GM23248 (cell line): ENCODE results near the gene SGCA. TPM values are rescaled to one million over a fixed set of nuclear protein-coding genes. Genes with fewer than 3 reads are reported as not detected.
A peak's percentile ranks its signal among the peaks of the same experiment; 100 is the strongest.

ENCODE experiments used
- DNase-seq: peaks from one replicate; pipeline ENCODE4 v3.0.0-alpha.2; 2015
- H2AFZ ChIP-seq: fragments of 200-600 bp; sonication (generic); 2 replicates; pipeline ENCODE4 v1.6.1; 2016; ENCODE audit warnings: antibody characterized with exemption
- H3F3A ChIP-seq: fragments of 200-600 bp; sonication (generic); 2 replicates; pipeline ENCODE4 v1.6.1; 2016; ENCODE audit warnings: mild to moderate bottlenecking, antibody characterized with exemption, mixed run types; ENCODE audit not compliant: insufficient read depth
- H3K27ac ChIP-seq: fragments of 200-600 bp; sonication (generic); 2 replicates; pipeline ENCODE4 v1.5.1; 2016; ENCODE audit warnings: mild to moderate bottlenecking
- H3K27me3 ChIP-seq: fragments of 200-600 bp; sonication (generic); replicated peaks from 2 replicates; pipeline ENCODE4 v1.6.1; 2016; ENCODE audit warnings: mild to moderate bottlenecking; ENCODE audit not compliant: insufficient read depth
- H3K36me3 ChIP-seq: fragments of 200-600 bp; sonication (generic); 2 replicates; pipeline ENCODE4 v1.6.1; 2016; ENCODE audit warnings: low read depth, mild to moderate bottlenecking
- H3K4me1 ChIP-seq: fragments of 200-600 bp; sonication (generic); 2 replicates; pipeline ENCODE4 v1.6.1; 2016; ENCODE audit warnings: mild to moderate bottlenecking; ENCODE audit not compliant: insufficient read depth
- H3K4me2 ChIP-seq: fragments of 200-600 bp; sonication (generic); one replicate; pipeline ENCODE4 v1.6.1; 2016; ENCODE audit warnings: mild to moderate bottlenecking; ENCODE audit not compliant: unreplicated experiment
- H3K4me3 ChIP-seq: fragments of 200-600 bp; sonication (generic); 2 replicates; pipeline ENCODE4 v1.5.1; 2016; ENCODE audit warnings: mild to moderate bottlenecking
- H3K79me2 ChIP-seq: fragments of 200-600 bp; sonication (generic); 2 replicates; pipeline ENCODE4 v1.6.1; 2016; ENCODE audit warnings: mild to moderate bottlenecking; ENCODE audit not compliant: insufficient read depth
- H3K9ac ChIP-seq: fragments of 200-600 bp; sonication (generic); 2 replicates; pipeline ENCODE4 v1.6.1; 2016; ENCODE audit warnings: mild to moderate bottlenecking
- H3K9me2 ChIP-seq: fragments of 200-600 bp; sonication (generic); 2 replicates; pipeline ENCODE4 v1.6.1; 2016; ENCODE audit warnings: mixed run types, mild to moderate bottlenecking, moderate library complexity; ENCODE audit not compliant: insufficient read depth
- H3K9me3 ChIP-seq: fragments of 200-600 bp; sonication (generic); one replicate; pipeline ENCODE4 v1.6.1; 2017; ENCODE audit warnings: low read depth
- H4K20me1 ChIP-seq: fragments of 200-600 bp; sonication (generic); 2 replicates; pipeline ENCODE4 v1.6.0; 2016; ENCODE audit not compliant: insufficient read depth
- EZH2 ChIP-seq: fragments of 200-600 bp; sonication (generic); IDR thresholded peaks from 2 replicates; pipeline ENCODE4 v1.6.1; 2018; ENCODE audit warnings: antibody characterized with exemption, mild to moderate bottlenecking; ENCODE audit not compliant: insufficient read depth, poor library complexity, severe bottlenecking
- EZH2phosphoT487 ChIP-seq: fragments of 200-600 bp; sonication (generic); IDR thresholded peaks from 2 replicates; pipeline ENCODE4 v1.6.1; 2018; ENCODE audit warnings: antibody characterized with exemption, moderate library complexity, mild to moderate bottlenecking, low read depth; ENCODE audit not compliant: insufficient read depth
- WGBS, 2 experiments: methylation state at CpG; one replicate each; pipeline ENCODE4 v1.1.6; 2015 to 2017; ENCODE audit warnings: low lambda C conversion rate in 2 of 2, low coverage in 1 of 2; ENCODE audit errors: missing lambda C conversion rate in 2 of 2; 5-methylcytosine and 5-hydroxymethylcytosine counted together
- in situ Hi-C: fragments of 300-500 bp; cut with MboI; formaldehyde crosslinking; loops from 2 replicates; pipeline ENCODE4 v1.15.0; 2020
- polyA plus RNA-seq: library from polyadenylated mRNA; unstranded; fragments of >200 nt; fragmentation: Nextera tagmentation; extraction: Ambion mirVana; gene quantifications from 2 replicates; pipeline ENCODE4 v1.2.1, GENCODE V29; 2016
- total RNA-seq: library from RNA; depleted of rRNA; stranded (reverse); fragments of >200 nt; shearing (Covaris generic); gene quantifications from 2 replicates; pipeline ENCODE4 v1.2.3, GENCODE V29; 2014

Gene SGCA
- total and polyA plus RNA-seq, 2 experiments from 2014 or later = 1.8 TPM; not detected in 1

DNA sequence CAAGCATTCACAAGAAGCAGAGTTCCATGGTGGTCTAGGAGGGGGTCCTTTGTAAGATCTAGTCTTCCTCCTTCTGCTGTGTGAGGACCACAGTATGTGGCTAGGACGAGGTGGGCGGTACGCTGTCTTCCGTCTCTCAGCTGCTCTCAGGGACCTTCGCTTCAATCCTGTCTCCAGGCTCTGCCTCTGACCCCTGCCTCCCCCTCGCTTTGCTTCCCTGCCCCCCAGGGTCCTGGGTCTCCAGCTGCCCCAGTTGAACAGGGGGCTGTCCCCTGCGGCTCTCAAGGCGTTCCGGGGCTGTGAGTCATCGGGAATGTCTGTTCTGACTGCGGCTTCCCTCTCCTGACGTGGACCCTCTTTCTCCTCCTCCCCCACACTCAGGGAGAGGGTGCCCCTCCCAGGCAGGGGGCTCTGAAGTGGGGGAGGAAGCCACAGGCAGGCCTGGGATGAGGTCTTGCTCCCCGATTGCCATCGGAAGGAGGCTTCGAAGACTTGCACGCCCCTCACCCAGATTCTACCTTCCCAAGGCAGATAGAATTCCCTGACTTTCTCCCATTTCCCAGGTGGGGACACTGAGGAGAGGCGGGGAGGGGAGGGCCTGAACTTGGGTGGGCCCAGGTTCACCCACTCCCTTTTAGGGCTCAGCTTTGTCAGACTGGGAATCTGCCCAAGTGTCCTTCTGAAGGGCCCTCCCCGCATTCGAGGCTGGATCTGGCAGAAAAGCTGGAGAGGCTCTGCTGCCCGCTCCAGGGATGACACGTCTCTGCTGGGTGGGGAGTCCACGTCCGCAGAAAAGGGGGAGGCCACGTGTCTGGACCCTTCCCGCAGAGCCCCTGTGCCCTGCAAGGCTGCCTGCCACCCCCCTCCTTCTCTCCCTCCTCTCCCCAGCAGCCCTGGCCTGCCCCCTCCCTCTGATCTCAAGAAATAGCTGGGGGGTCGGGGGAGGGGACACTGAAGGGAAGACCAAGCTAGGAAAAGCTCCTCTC, 44.7 kb downstream of the SGCA start:
- Histone ChIP-seq H3K4me2 (peak overlapping the region; percentile 81), H3K9ac (peak overlapping the region; percentile 94)
- in situ Hi-C loops = no loop called here

GRCh38 chr17:50211249-50212120, 45.7 kb downstream of the SGCA start:
- Histone ChIP-seq H3K4me1 (peaks cover 84% of the 10 kb centered on the region), H3K79me2 (peaks cover 46% of the 10 kb centered on the region), H3K4me3 (peak overlapping the region; percentile 57)

More for the DNA sequence above, 44.7 kb downstream of the SGCA start:
- 1 to 2% methylated on average over 14 to 26 of the region's 26 CpGs for WGBS, 2 experiments
- H3K9me2 ChIP-seq = no peaks in the 10 kb centered on the region
- H3K4me1 ChIP-seq = peaks cover 84% of the 10 kb centered on the region
- H3F3A ChIP-seq = peaks cover 67% of the 10 kb centered on the region
- no peaks in the 10 kb centered on the region for H3K36me3 ChIP-seq
- TF ChIP-seq EZH2 (no peak), EZH2phosphoT487 (no peak)
- peaks cover 53% of the 10 kb centered on the region for H3K79me2 ChIP-seq
- DNase-seq = peak; percentile 97
- H3K9me3 ChIP-seq = no peaks in the 10 kb centered on the region
- H3K27ac ChIP-seq = peak overlapping the region; percentile 100
- H3K27me3 ChIP-seq = no peaks in the 10 kb centered on the region
- H2AFZ ChIP-seq = no peak overlapping the region
- peak overlapping the region; percentile 57 for H3K4me3 ChIP-seq
- no peaks in the 10 kb centered on the region for H4K20me1 ChIP-seq

DNA sequence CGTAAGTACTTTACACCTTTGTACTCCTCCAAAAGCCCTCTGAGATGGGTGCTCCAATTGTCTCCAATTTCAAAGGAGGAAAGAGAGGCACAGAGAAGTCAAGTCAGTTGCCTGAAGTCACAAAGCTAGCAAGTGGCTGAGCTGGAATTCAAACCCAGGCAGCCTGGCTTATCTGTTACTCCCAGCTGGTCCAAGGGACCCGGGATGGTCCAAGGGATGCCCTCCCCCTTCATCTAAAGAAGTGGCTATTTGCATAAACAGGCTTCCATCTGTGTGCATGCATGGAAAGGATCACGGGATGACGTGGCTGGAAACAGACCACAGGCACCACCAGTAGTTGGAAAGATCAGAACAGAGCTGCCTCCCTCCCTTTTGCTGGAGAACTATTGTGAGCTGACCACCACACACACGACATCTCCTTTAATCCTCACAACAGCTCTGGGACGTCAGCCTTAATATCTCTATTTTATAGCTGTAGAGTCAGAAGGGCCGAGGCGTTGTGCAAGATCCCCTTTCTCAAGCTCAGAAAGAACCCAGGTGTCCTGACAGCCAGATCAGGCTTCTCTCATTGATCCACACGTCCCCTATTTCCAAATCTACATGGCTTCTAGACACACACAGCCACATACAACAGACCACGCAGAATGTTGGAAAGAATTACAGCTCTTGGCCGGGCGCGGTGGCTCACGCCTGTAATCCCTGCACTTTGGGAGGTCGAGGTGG, 46.5 kb downstream of the SGCA start:
- peaks cover 84% of the 10 kb centered on the region for H3K4me1 ChIP-seq
- no peaks in the 10 kb centered on the region for H4K20me1 ChIP-seq

More at GRCh38 chr17:50211249-50212120, 45.7 kb downstream of the SGCA start:
- TF ChIP-seq EZH2 (no peak), EZH2phosphoT487 (no peak)
- H3K9me3 ChIP-seq = no peaks in the 10 kb centered on the region
- H2AFZ ChIP-seq = no peak overlapping the region
- H3K9ac ChIP-seq = peak overlapping the region; percentile 94
- WGBS, 2 experiments = 2 to 9% methylated on average over 8 to 9 of the region's 9 CpGs
- peak overlapping the region; percentile 81 for H3K4me2 ChIP-seq
- no peaks in the 10 kb centered on the region for H3K36me3 ChIP-seq
- H3K27me3 ChIP-seq = no peaks in the 10 kb centered on the region
- peak; percentile 87 for DNase-seq
- H3K9me2 ChIP-seq = no peaks in the 10 kb centered on the region
- peak overlapping the region; percentile 100 for H3K27ac ChIP-seq
- H4K20me1 ChIP-seq = no peaks in the 10 kb centered on the region
- in situ Hi-C loops = no loop called here
- H3F3A ChIP-seq = peaks cover 67% of the 10 kb centered on the region

More for the DNA sequence above, 46.5 kb downstream of the SGCA start:
- Histone ChIP-seq H3K4me2 (peak overlapping the region; percentile 81), H3K27ac (peak overlapping the region; percentile 100), H3K9me2 (no peaks in the 10 kb centered on the region), H3K4me3 (peak overlapping the region; percentile 26), H2AFZ (no peak overlapping the region), H3K9me3 (no peaks in the 10 kb centered on the region), H3K36me3 (no peaks in the 10 kb centered on the region), H3K9ac (peak overlapping the region; percentile 94), H3K27me3 (no peaks in the 10 kb centered on the region), H3F3A (peaks cover 70% of the 10 kb centered on the region), H3K79me2 (peaks cover 48% of the 10 kb centered on the region)
- in situ Hi-C loops = no loop called here
- DNase-seq = peak; percentile 91
- 25 to 28% methylated on average over 15 of the region's 15 CpGs for WGBS, 2 experiments
- TF ChIP-seq EZH2phosphoT487 = no peak
- TF ChIP-seq EZH2 = no peak
